Natural killer cell (primary cell): ENCODE results near the gene RPL19. TPM values are rescaled to one million over a fixed set of nuclear protein-coding genes. Genes with fewer than 3 reads are reported as not detected.

ENCODE experiments used
- ATAC-seq, 3 donors: fragments of 150-1000 bp in 2 of 3; fragments of 200-7000 bp in 1 of 3; cut with Tn5 transposase; 1 replicate in 1 of 3; 2 replicates in 2 of 3; pipeline ENCODE4 v1.10.0; 2021; ENCODE audit warnings: mild to moderate bottlenecking in 2 of 3, moderate library complexity in 2 of 3
- DNase-seq, 2 donors: peaks; one replicate each; pipeline versions ENCODE4 v3.0.0 to v3.0.0-alpha.2; 2013 to 2021; ENCODE audit warnings: mixed read lengths in 1 of 2
- H3K27ac ChIP-seq: one replicate; pipeline ENCODE4 v1.5.1; 2013; ENCODE audit warnings: mild to moderate bottlenecking, low read length
- H3K27me3 ChIP-seq: one replicate; pipeline ENCODE4 v1.6.1; 2013; ENCODE audit warnings: low read length; ENCODE audit not compliant: control insufficient read depth, insufficient read depth
- H3K36me3 ChIP-seq: one replicate; pipeline ENCODE4 v1.6.1; 2013; ENCODE audit warnings: low read length; ENCODE audit not compliant: control insufficient read depth, insufficient read depth
- H3K4me1 ChIP-seq: one replicate; pipeline ENCODE4 v1.6.1; 2013; ENCODE audit warnings: low read length; ENCODE audit not compliant: control insufficient read depth, insufficient read depth
- H3K4me3 ChIP-seq: one replicate; pipeline ENCODE4 v1.5.1; 2013; ENCODE audit warnings: low read length
- H3K9me3 ChIP-seq: one replicate; pipeline ENCODE4 v1.6.1; 2013; ENCODE audit warnings: low read length; ENCODE audit not compliant: control insufficient read depth, insufficient read depth
- H3K27ac Mint-ChIP-seq, 2 donors: one replicate each; pipeline ENCODE4 v1.8.0; 2022; ENCODE audit warnings: mild to moderate bottlenecking in 2 of 2, mixed read lengths in 2 of 2, moderate library complexity in 1 of 2
- H3K27me3 Mint-ChIP-seq, 2 donors: one replicate each; pipeline ENCODE4 v1.8.0; 2022; ENCODE audit warnings: low read depth in 2 of 2, mixed read lengths in 2 of 2
- H3K36me3 Mint-ChIP-seq: one replicate; pipeline ENCODE4 v1.8.0; 2022; ENCODE audit warnings: mixed read lengths
- H3K4me1 Mint-ChIP-seq, 2 donors: one replicate each; pipeline ENCODE4 v1.8.0; 2022; ENCODE audit warnings: mixed read lengths in 2 of 2
- H3K4me3 Mint-ChIP-seq: one replicate; pipeline ENCODE4 v1.8.0; 2022; ENCODE audit warnings: mild to moderate bottlenecking, moderate library complexity, mixed read lengths
- H3K9me3 Mint-ChIP-seq, 2 donors: one replicate each; pipeline ENCODE4 v1.8.0; 2022; ENCODE audit warnings: mixed read lengths in 2 of 2
- WGBS: methylation state at CpG from one replicate; pipeline ENCODE4 v1.1.7; 2013; ENCODE audit warnings: missing lambda C conversion rate; ENCODE audit not compliant: insufficient coverage; 5-methylcytosine and 5-hydroxymethylcytosine counted together
- intact Hi-C: fragments of 100-400 bp; cut with micrococcal nuclease; formaldehyde crosslinking; loops from one replicate; pipeline ENCODE4 v1.14.2; 2022
- total RNA-seq, 4 donors: library from RNA; stranded (reverse); fragments of 120-200 nt in 1 of 4; gene quantifications; one replicate each; pipeline versions ENCODE4 v1.2.3 to v1.2.4, GENCODE V29; 2013 to 2022
- TF ChIP-seq, protein P1 (sequence below): fragments of 200-600 bp; IDR thresholded peaks from one replicate; pipeline ENCODE4 v1.8.0; 2022; ENCODE audit warnings: antibody characterized with exemption

The RPL19 gene
- total RNA-seq, 3 donors from 2014 or later (not counting 1 experiment from before 2014, with no cell fraction given): 1,182 to 1,484 (median 1,482) TPM

DNA sequence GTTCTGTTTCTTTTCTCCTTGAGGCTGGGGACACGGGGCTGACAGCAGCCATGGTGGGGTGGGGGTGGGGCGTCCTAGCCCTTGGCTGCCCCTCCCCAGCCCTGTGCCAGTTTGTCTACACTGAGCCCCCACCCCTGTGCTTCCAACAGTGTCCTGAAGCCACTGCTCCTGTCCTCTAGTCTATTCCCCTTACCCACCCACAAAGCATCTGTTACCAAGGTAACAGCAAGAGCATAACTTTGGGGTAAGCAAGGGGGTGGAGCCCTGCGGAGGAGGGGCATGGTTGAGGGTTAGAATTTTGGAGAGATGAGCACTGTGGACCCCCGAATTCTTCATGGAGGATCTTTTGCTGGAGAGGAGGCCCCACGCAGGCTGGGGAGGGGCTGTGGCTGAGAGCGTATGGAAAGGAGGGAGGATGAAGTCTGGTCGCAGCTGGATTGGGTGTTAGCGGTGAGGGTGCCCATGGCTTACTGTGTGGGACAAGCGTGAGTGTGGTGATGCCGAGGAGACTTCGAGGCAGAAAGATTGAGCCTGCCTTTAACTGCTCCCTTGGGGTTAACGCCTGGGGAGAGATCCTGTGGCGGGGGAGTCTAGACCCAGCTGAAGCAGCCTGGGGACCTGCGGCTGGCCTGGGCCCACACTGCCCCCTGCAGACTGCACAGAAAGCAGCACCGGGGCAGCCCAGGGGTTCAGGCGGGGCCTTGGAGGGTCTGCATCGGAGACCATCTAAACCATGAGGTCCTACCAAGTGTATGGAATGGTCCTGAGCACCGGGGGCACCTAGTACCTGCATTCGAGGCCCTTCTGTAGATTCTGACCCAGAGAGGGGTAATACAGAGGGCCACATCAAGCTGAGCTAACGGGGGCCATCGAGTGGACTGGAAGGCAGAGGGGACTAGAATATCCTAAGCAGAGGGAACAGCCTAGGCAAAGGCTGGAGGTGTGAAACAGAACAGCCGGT, 31.8 kb downstream of the RPL19 start:
- Histone ChIP-seq H3K9me3 (no peaks in the 10 kb centered on the region), H3K27ac (no peak overlapping the region), H3K4me1 (peaks cover 10% of the 10 kb centered on the region), H3K36me3 (no peaks in the 10 kb centered on the region), H3K27me3 (peaks cover 12% of the 10 kb centered on the region), H3K4me3 (no peak overlapping the region)
- WGBS: 14% methylated on average over 20 of the region's 22 CpGs
- Mint-ChIP-seq H3K4me3 (peak overlapping the region; percentile 31), H3K27ac (peak overlapping the region in 1 of 2 donors; percentile 42), H3K27me3 (peaks cover 21% of the 10 kb centered on the region in 2 donors), H3K4me1 (peaks cover 10 to 19% of the 10 kb centered on the region in 2 donors), H3K36me3 (no peaks in the 10 kb centered on the region), H3K9me3 (no peaks in the 10 kb centered on the region)
- ATAC-seq: peak; percentile 85 to 93 (median 90)
- peak; percentile 61 to 80 for DNase-seq
- TF ChIP-seq, protein P1, sequence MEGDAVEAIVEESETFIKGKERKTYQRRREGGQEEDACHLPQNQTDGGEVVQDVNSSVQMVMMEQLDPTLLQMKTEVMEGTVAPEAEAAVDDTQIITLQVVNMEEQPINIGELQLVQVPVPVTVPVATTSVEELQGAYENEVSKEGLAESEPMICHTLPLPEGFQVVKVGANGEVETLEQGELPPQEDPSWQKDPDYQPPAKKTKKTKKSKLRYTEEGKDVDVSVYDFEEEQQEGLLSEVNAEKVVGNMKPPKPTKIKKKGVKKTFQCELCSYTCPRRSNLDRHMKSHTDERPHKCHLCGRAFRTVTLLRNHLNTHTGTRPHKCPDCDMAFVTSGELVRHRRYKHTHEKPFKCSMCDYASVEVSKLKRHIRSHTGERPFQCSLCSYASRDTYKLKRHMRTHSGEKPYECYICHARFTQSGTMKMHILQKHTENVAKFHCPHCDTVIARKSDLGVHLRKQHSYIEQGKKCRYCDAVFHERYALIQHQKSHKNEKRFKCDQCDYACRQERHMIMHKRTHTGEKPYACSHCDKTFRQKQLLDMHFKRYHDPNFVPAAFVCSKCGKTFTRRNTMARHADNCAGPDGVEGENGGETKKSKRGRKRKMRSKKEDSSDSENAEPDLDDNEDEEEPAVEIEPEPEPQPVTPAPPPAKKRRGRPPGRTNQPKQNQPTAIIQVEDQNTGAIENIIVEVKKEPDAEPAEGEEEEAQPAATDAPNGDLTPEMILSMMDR: peak; percentile 69
- intact Hi-C loops: loop anchor here (5.0 kb wide), 1 partner anchor 65 kb away; the partner anchor contains the start of gene ARL5C

DNA sequence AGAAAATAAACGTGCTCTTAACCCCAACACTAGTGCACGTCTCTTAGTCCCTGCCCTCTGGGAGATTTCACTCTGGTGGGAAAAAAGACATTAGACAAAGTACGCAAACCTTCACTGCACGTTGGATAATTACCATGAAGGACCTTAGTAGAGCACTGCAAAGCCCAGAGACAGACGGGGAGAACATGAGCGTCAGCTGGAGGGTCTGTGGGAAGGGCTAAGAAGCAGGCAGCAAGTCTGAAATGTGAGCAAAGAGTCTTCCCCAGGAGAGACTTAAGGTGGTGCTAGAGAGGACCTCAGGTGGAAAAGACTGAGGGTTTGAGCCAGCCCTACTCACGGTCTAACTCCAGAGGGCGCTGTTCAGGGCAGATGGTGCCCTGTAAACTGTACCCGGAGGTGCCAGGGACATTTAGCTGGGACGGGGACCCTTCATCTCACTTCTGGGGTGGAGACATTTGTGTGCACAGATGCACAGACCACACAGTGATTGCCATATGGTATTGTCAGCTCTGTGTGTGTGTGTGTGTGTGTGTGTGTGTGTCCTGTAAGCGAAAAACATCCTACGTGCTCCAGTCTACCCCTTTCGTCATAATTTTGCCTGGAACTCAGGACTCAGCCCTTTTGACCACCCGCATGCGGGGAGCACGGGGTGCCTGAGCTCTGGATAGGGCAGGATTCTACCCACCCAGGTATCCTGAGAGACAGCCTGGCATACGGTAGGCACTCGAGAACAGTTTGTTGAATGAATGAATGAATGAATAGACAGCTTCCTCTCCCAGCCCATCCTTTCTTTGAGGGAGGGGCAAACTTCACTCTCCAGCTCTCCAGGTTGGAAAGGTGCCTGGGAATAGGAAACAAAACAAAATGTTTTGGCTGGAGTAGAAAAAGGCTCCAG, 35.7 kb downstream of the RPL19 start:
- Mint-ChIP-seq H3K27me3 (peaks cover under 1 to 10% of the 10 kb centered on the region in 2 donors), H3K4me1 (peaks cover 26 to 38% of the 10 kb centered on the region in 2 donors), H3K4me3 (no peak overlapping the region), H3K36me3 (no peaks in the 10 kb centered on the region), H3K9me3 (no peaks in the 10 kb centered on the region), H3K27ac (peak overlapping the region in 1 of 2 donors; percentile 52)
- Histone ChIP-seq H3K36me3 (no peaks in the 10 kb centered on the region), H3K27me3 (no peaks in the 10 kb centered on the region), H3K9me3 (no peaks in the 10 kb centered on the region), H3K27ac (no peak overlapping the region), H3K4me1 (peaks cover 38% of the 10 kb centered on the region), H3K4me3 (no peak overlapping the region)
- intact Hi-C loops: loop anchor here (5.0 kb wide), 1 partner anchor 169 kb away; no protein-coding TSS in a partner anchor
- ATAC-seq: peak; percentile 39 to 63 (median 51)
- DNase-seq: peak in 1 of 2 donors; percentile 78
- WGBS: 45% methylated on average over 15 of the region's 18 CpGs
- TF ChIP-seq, protein P1: peak; percentile 48

DNA sequence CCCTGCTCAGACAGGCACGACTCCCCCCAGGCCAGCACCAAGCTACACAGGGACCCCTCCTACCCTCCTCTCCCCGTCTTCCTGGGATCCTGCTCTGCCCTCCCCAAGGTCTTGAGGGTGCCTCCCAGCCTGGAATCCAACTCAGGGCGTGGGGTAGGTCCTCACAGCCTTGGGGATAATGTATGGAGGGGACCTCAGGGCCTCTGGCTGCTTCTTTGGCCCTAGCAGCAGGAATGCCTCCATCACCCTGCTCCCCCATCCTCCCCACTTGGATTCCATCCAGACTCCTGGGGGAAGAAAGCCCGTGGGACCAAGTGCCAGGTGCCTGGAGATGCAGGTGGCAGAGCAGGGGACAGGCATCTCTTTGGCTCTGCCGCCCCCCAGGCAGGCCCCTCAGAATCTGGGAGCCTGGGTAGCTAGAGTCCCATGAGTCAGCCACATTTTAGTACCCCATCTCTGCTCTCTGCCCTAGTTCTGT, 36.4 kb downstream of the RPL19 start:
- H3K4me3 ChIP-seq: no peak overlapping the region
- Mint-ChIP-seq H3K27me3 (peaks cover 0 to 9% of the 10 kb centered on the region in 2 donors), H3K36me3 (no peaks in the 10 kb centered on the region), H3K27ac (peak overlapping the region in 1 of 2 donors; percentile 52), H3K9me3 (no peaks in the 10 kb centered on the region), H3K4me1 (peaks cover 25 to 37% of the 10 kb centered on the region in 2 donors), H3K4me3 (no peak overlapping the region)
- TF ChIP-seq, protein P1: no peak
- intact Hi-C loops: loop anchor here (5.0 kb wide), 1 partner anchor 169 kb away; no protein-coding TSS in a partner anchor
- H3K4me1 ChIP-seq: peaks cover 37% of the 10 kb centered on the region
- H3K9me3 ChIP-seq: no peaks in the 10 kb centered on the region
- no peak for DNase-seq
- ATAC-seq: no peak
- no peaks in the 10 kb centered on the region for H3K36me3 ChIP-seq
- H3K27ac ChIP-seq: no peak overlapping the region
- 88% methylated on average over 3 of the region's 5 CpGs for WGBS
- no peaks in the 10 kb centered on the region for H3K27me3 ChIP-seq
